ENCODE data around the gene S100A8.
"Not testable (repeated sequence)": the region's sequence is repeated elsewhere in the genome, so short reads cannot be mapped to it uniquely, and the experiment has no call there.

Gene S100A8

GRCh38 chr1:153390938-153391710 lies at the start of gene S100A8:
Gene S100A8 (minus strand): TSS chr1:153391073. CDS start chr1:153390535, 538 bp downstream.
- no peak for FAIRE-seq

GRCh38 chr1:153439273-153439672 lies 48.4 kb upstream of the S100A8 start:
- FAIRE-seq: no peak

GRCh38 chr1:153438599-153438998 lies 47.7 kb upstream of the S100A8 start:
- FAIRE-seq: no peak

GRCh38 chr1:153437236-153437635 lies 46.4 kb upstream of the S100A8 start:
- no peak for FAIRE-seq

GRCh38 chr1:153434746-153435455 lies 44.0 kb upstream of the S100A8 start:
- FAIRE-seq: no peak

GRCh38 chr1:153432874-153433681 lies 42.2 kb upstream of the S100A8 start:
- FAIRE-seq: no peak

- FAIRE-seq: no peak
These were observed 41.1 kb upstream of the S100A8 start for GRCh38 chr1:153431928-153432327.

GRCh38 chr1:153431427-153431826 lies 40.6 kb upstream of the S100A8 start:
- FAIRE-seq: no peak

GRCh38 chr1:153431002-153431401 lies 40.1 kb upstream of the S100A8 start:
- no peak for FAIRE-seq

- no peak for FAIRE-seq
These were observed 39.7 kb upstream of the S100A8 start for GRCh38 chr1:153430561-153430960.

GRCh38 chr1:153430166-153430553 lies 39.3 kb upstream of the S100A8 start:
- no peak for FAIRE-seq

- FAIRE-seq: no peak
These were observed 38.6 kb upstream of the S100A8 start for GRCh38 chr1:153429266-153430165.

GRCh38 chr1:153428791-153429190 lies 37.9 kb upstream of the S100A8 start:
- FAIRE-seq: no peak

GRCh38 chr1:153428073-153428638 lies 37.3 kb upstream of the S100A8 start:
- no peak for FAIRE-seq

- no peak for FAIRE-seq
These were observed 35.9 kb upstream of the S100A8 start for GRCh38 chr1:153426809-153427208.

GRCh38 chr1:153422450-153423068 lies 31.7 kb upstream of the S100A8 start:
- no peak for FAIRE-seq

- FAIRE-seq: no peak
These were observed 29.4 kb upstream of the S100A8 start for GRCh38 chr1:153420306-153420705.

GRCh38 chr1:153419436-153419793 lies 28.5 kb upstream of the S100A8 start:
- not testable (repeated sequence) for FAIRE-seq

- FAIRE-seq: not testable (repeated sequence)
These were observed 28.0 kb upstream of the S100A8 start for GRCh38 chr1:153418758-153419435.

- no peak for FAIRE-seq
These were observed 26.4 kb upstream of the S100A8 start for GRCh38 chr1:153417136-153417888.

Measured in G401.6 (cell line).